Neural progenitor cell (in vitro differentiated cells): ENCODE results near the gene PELO. TPM values are rescaled to one million over a fixed set of nuclear protein-coding genes. Genes with fewer than 3 reads are reported as not detected.

Experiments
- DNase-seq: peaks from one replicate; pipeline ENCODE4 v3.0.0-alpha.2; 2016; ENCODE audit warnings: low spot score
- H2AFZ ChIP-seq: fragments of 200-600 bp; sonication (generic); replicated peaks from 2 replicates; pipeline ENCODE4 v1.6.1; 2016; ENCODE audit warnings: antibody characterized with exemption
- H3F3A ChIP-seq: fragments of 200-600 bp; sonication (generic); 2 replicates; pipeline ENCODE4 v1.6.1; 2016; ENCODE audit warnings: antibody characterized with exemption, low read depth
- H3K27ac ChIP-seq: fragments of 200-600 bp; sonication (generic); 2 replicates; pipeline ENCODE4 v1.5.1; 2016; ENCODE audit warnings: mild to moderate bottlenecking
- H3K27me3 ChIP-seq: fragments of 200-600 bp; sonication (generic); 2 replicates; pipeline ENCODE4 v1.6.1; 2016; ENCODE audit warnings: mild to moderate bottlenecking, moderate library complexity
- H3K36me3 ChIP-seq: fragments of 200-600 bp; sonication (generic); 2 replicates; pipeline ENCODE4 v1.5.1; 2016
- H3K4me1 ChIP-seq: fragments of 200-600 bp; sonication (generic); 2 replicates; pipeline ENCODE4 v1.6.1; 2016; ENCODE audit warnings: mixed run types
- H3K4me2 ChIP-seq: fragments of 200-600 bp; sonication (generic); 2 replicates; pipeline ENCODE4 v1.6.1; 2016
- H3K4me3 ChIP-seq: fragments of 200-600 bp; sonication (generic); 2 replicates; pipeline ENCODE4 v1.5.1; 2016
- H3K79me2 ChIP-seq: fragments of 200-600 bp; sonication (generic); 2 replicates; pipeline ENCODE4 v1.6.1; 2016; ENCODE audit warnings: low read depth
- H3K9ac ChIP-seq: fragments of 200-600 bp; sonication (generic); 2 replicates; pipeline ENCODE4 v1.6.1; 2016
- H3K9me3 ChIP-seq: fragments of 200-600 bp; sonication (generic); 2 replicates; pipeline ENCODE4 v1.5.1; 2016; ENCODE audit warnings: low read depth
- H4K20me1 ChIP-seq: fragments of 200-600 bp; sonication (generic); 2 replicates; pipeline ENCODE4 v1.6.1; 2016; ENCODE audit warnings: low read depth
- H3K27ac Mint-ChIP-seq: 3 replicates; pipeline ENCODE4 v1.8.0; 2021; ENCODE audit warnings: mixed read lengths
- H3K27me3 Mint-ChIP-seq: 2 replicates; pipeline ENCODE4 v1.8.0; 2022; ENCODE audit warnings: low read depth, mild to moderate bottlenecking, inconsistent platforms, moderate library complexity, mixed read lengths; ENCODE audit not compliant: insufficient read depth
- H3K36me3 Mint-ChIP-seq: 3 replicates; pipeline ENCODE4 v1.8.0; 2021; ENCODE audit warnings: mixed read lengths
- H3K4me1 Mint-ChIP-seq: 3 replicates; pipeline ENCODE4 v1.8.0; 2021; ENCODE audit warnings: mixed read lengths
- H3K4me3 Mint-ChIP-seq: 3 replicates; pipeline ENCODE4 v1.8.0; 2021; ENCODE audit warnings: mild to moderate bottlenecking, moderate library complexity, mixed read lengths
- H3K9me3 Mint-ChIP-seq: 3 replicates; pipeline ENCODE4 v1.8.0; 2020; ENCODE audit warnings: mixed read lengths
- CTCF ChIP-seq: fragments of 200-600 bp; sonication (generic); IDR thresholded peaks from 2 replicates; pipeline ENCODE4 v1.5.1; 2017; ENCODE audit warnings: antibody characterized with exemption, mild to moderate bottlenecking
- EZH2 ChIP-seq: fragments of 200-600 bp; sonication (generic); IDR thresholded peaks from 2 replicates; pipeline ENCODE4 v1.6.1; 2017; ENCODE audit warnings: antibody characterized with exemption, mild to moderate bottlenecking, moderate library complexity
- EZH2phosphoT487 ChIP-seq: fragments of 200-600 bp; sonication (generic); IDR thresholded peaks from 2 replicates; pipeline ENCODE4 v1.6.1; 2017; ENCODE audit warnings: antibody characterized with exemption
- total RNA-seq: library from RNA; depleted of rRNA; stranded (reverse); fragments of >200 nt; gene quantifications from 2 replicates; pipeline ENCODE4 v1.2.3, GENCODE V29; 2015; ENCODE audit warnings: low replicate concordance

PELO gene
- total RNA-seq, 1 donor from 2014 or later: 8.5 TPM

DNA sequence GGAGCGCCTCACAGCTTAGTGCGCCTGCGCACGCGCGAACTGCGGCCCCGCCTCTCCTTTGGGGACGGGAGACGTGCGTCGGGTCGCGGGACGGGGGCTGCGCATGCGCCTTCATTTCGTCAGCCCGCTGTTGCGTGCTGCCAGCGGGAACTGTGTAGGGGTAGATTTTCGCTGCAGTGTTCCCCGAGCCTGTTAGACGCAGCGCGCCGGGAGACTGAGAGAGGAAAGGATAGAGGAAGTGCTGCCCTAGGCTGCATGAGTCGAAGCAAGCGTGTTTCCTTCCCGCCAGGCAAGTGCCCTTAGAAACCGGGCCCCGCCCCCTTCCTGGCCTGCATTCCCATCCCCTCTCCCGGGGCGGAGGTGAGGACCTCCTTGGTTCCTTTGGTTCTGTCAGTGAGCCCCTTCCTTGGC lies 12.3 kb downstream of the PELO start:
- no peak for TF ChIP-seq EZH2phosphoT487
- no peak for TF ChIP-seq EZH2
- no peak for TF ChIP-seq CTCF
- Histone ChIP-seq H4K20me1 (peaks cover 25% of the 10 kb centered on the region), H3K9me3 (no peaks in the 10 kb centered on the region), H3K79me2 (peaks cover 49% of the 10 kb centered on the region), H3K4me3 (peak overlapping the region; percentile 74), H3K4me2 (peak overlapping the region; percentile 87), H3K36me3 (no peaks in the 10 kb centered on the region), H3K9ac (peak overlapping the region; percentile 52), H2AFZ (peak overlapping the region; percentile 16), H3F3A (peaks cover 39% of the 10 kb centered on the region), H3K27ac (peak overlapping the region; percentile 94), H3K27me3 (no peaks in the 10 kb centered on the region), H3K4me1 (peaks cover 31% of the 10 kb centered on the region)
- H3K27ac Mint-ChIP-seq: peak overlapping the region; percentile 92
- peaks cover 5% of the 10 kb centered on the region for H3K36me3 Mint-ChIP-seq
- peaks cover 6% of the 10 kb centered on the region for H3K27me3 Mint-ChIP-seq
- H3K9me3 Mint-ChIP-seq: no peaks in the 10 kb centered on the region
- DNase-seq: peak; percentile 98
- H3K4me3 Mint-ChIP-seq: peak overlapping the region; percentile 96
- H3K4me1 Mint-ChIP-seq: peaks cover 50% of the 10 kb centered on the region

DNA sequence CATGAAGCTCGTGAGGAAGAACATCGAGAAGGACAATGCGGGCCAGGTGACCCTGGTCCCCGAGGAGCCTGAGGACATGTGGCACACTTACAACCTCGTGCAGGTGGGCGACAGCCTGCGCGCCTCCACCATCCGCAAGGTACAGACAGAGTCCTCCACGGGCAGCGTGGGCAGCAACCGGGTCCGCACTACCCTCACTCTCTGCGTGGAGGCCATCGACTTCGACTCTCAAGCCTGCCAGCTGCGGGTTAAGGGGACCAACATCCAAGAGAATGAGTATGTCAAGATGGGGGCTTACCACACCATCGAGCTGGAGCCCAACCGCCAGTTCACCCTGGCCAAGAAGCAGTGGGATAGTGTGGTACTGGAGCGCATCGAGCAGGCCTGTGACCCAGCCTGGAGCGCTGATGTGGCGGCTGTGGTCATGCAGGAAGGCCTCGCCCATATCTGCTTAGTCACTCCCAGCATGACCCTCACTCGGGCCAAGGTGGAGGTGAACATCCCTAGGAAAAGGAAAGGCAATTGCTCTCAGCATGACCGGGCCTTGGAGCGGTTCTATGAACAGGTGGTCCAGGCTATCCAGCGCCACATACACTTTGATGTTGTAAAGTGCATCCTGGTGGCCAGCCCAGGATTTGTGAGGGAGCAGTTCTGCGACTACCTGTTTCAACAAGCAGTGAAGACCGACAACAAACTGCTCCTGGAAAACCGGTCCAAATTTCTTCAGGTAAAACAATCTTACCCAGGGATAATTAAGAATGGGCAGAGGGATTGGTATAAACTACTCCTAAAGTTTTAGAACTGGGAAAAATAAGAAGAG lies 12.9 kb downstream of the PELO start:
- Histone ChIP-seq H3K4me3 (peak overlapping the region; percentile 74), H4K20me1 (peaks cover 25% of the 10 kb centered on the region), H3K36me3 (no peaks in the 10 kb centered on the region), H3K4me2 (peak overlapping the region; percentile 87), H3K27ac (peak overlapping the region; percentile 94), H3K4me1 (peaks cover 31% of the 10 kb centered on the region), H3K27me3 (no peaks in the 10 kb centered on the region), H3F3A (peaks cover 39% of the 10 kb centered on the region), H3K9me3 (no peaks in the 10 kb centered on the region), H3K9ac (peak overlapping the region; percentile 6), H3K79me2 (peaks cover 49% of the 10 kb centered on the region), H2AFZ (peak overlapping the region; percentile 16)
- Mint-ChIP-seq H3K27ac (peak overlapping the region; percentile 92), H3K9me3 (no peaks in the 10 kb centered on the region), H3K4me1 (peaks cover 50% of the 10 kb centered on the region), H3K36me3 (peaks cover 9% of the 10 kb centered on the region), H3K4me3 (peak overlapping the region; percentile 96), H3K27me3 (peaks cover 6% of the 10 kb centered on the region)
- TF ChIP-seq EZH2phosphoT487 (no peak), EZH2 (no peak), CTCF (no peak)
- peak; percentile 73 for DNase-seq

DNA sequence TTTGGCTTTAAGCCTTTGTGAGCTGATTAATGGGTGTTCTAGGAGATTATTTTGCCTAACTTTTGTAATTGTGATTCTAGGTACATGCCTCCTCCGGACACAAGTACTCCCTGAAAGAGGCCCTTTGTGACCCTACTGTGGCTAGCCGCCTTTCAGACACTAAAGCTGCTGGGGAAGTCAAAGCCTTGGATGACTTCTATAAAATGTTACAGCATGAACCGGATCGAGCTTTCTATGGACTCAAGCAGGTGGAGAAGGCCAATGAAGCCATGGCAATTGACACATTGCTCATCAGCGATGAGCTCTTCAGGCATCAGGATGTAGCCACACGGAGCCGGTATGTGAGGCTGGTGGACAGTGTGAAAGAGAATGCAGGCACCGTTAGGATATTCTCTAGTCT lies 13.6 kb downstream of the PELO start:
- H4K20me1 ChIP-seq: peaks cover 25% of the 10 kb centered on the region
- H3K9ac ChIP-seq: no peak overlapping the region
- H3K36me3 Mint-ChIP-seq: peaks cover 9% of the 10 kb centered on the region
- peaks cover 39% of the 10 kb centered on the region for H3F3A ChIP-seq
- peaks cover 50% of the 10 kb centered on the region for H3K4me1 Mint-ChIP-seq
- peak overlapping the region; percentile 94 for H3K27ac ChIP-seq
- H3K4me3 Mint-ChIP-seq: peak overlapping the region; percentile 96
- no peaks in the 10 kb centered on the region for H3K27me3 ChIP-seq
- H3K27me3 Mint-ChIP-seq: peaks cover 6% of the 10 kb centered on the region
- peak overlapping the region; percentile 87 for H3K4me2 ChIP-seq
- H3K27ac Mint-ChIP-seq: no peak overlapping the region
- no peaks in the 10 kb centered on the region for H3K9me3 Mint-ChIP-seq
- DNase-seq: peak; percentile 58
- TF ChIP-seq EZH2phosphoT487 (no peak), CTCF (no peak), EZH2 (no peak)
- peak overlapping the region; percentile 74 for H3K4me3 ChIP-seq
- H2AFZ ChIP-seq: no peak overlapping the region
- H3K36me3 ChIP-seq: no peaks in the 10 kb centered on the region
- H3K4me1 ChIP-seq: peaks cover 31% of the 10 kb centered on the region
- H3K9me3 ChIP-seq: no peaks in the 10 kb centered on the region
- H3K79me2 ChIP-seq: peaks cover 49% of the 10 kb centered on the region
